ENCODE measurements around the gene TJP3.

The TJP3 gene

DNA sequence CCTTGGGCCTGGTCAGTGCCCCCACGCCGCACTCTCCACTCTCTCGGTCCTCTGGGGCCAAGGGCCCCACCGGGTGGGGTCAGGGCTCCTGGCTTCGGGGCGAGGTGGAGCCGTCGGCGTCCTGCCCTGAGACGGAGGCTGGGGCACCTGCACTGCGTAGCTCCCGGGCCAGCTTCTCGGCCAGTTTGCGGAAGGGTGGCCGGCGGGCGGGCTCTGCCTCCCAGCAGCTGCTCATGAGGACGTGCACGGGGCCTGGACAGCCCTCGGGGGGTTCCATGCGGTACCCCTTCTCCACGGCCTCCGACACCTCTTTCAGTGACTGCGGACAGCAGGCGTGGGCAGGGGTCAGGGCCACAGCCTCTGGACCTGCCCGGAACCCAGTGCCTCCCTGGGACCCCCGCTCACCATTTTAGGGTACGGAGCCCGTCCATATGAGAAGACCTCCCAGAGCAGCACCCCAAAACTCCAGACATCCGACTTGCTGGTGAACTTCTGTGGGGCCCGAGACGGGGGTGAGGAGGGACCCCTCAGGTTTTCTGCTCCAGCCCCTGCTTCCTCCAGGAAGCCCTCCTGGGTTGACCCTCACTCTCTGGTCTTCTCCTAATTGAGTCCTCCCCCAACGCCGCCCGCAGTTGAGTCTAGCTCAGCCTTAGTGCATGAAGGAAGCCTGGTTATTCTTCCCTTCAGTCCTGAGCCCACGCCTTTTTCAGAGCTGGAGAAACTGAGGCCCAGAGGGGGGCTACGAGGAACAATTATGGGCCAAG, 70.1 kb downstream of the TJP3 start:
- peaks cover 18% of the 10 kb centered on the region; the same call in 1 of the 2 replicates for H3K9me3 ChIP-seq (ENCODE audit: control insufficient read depth, insufficient read depth, low read length)
- TF ChIP-seq EZH2phosphoT487 (IDR thresholded peaks at IDR 0.05; ENCODE audit: borderline replicate concordance, low read length) = no peak
- TF ChIP-seq, protein P1, sequence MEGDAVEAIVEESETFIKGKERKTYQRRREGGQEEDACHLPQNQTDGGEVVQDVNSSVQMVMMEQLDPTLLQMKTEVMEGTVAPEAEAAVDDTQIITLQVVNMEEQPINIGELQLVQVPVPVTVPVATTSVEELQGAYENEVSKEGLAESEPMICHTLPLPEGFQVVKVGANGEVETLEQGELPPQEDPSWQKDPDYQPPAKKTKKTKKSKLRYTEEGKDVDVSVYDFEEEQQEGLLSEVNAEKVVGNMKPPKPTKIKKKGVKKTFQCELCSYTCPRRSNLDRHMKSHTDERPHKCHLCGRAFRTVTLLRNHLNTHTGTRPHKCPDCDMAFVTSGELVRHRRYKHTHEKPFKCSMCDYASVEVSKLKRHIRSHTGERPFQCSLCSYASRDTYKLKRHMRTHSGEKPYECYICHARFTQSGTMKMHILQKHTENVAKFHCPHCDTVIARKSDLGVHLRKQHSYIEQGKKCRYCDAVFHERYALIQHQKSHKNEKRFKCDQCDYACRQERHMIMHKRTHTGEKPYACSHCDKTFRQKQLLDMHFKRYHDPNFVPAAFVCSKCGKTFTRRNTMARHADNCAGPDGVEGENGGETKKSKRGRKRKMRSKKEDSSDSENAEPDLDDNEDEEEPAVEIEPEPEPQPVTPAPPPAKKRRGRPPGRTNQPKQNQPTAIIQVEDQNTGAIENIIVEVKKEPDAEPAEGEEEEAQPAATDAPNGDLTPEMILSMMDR (IDR thresholded peaks at IDR 0.05; ENCODE audit: low read depth, low read length, poor library complexity, severe bottlenecking) = no peak
- no peaks in the 10 kb centered on the region for H3K4me1 ChIP-seq (ENCODE audit: control insufficient read depth, low read length)
- no peak overlapping the region for H3K27ac ChIP-seq (ENCODE audit: low read depth, low read length)
- no peak overlapping the region for H3K4me3 ChIP-seq (ENCODE audit: low read length)
- H3F3A ChIP-seq (ENCODE audit: control insufficient read depth, insufficient read depth) = no peaks in the 10 kb centered on the region
- no peaks in the 10 kb centered on the region for H3K9me2 ChIP-seq (replicated peaks; ENCODE audit: control insufficient read depth, low read length)
- no peaks in the 10 kb centered on the region for H3K27me3 ChIP-seq (ENCODE audit: control insufficient read depth, low read length)
- no peaks in the 10 kb centered on the region; the same call in 1 of the 2 replicates for H4K20me1 ChIP-seq (ENCODE audit: control insufficient read depth, insufficient read depth, low read depth, low read length)
- H3K79me2 ChIP-seq (ENCODE audit: control insufficient read depth, low read length) = no peaks in the 10 kb centered on the region
- no peaks in the 10 kb centered on the region for H3K36me3 ChIP-seq (ENCODE audit: control insufficient read depth, low read length)
- H3K4me2 ChIP-seq (ENCODE audit: low read length) = no peak overlapping the region

DNA sequence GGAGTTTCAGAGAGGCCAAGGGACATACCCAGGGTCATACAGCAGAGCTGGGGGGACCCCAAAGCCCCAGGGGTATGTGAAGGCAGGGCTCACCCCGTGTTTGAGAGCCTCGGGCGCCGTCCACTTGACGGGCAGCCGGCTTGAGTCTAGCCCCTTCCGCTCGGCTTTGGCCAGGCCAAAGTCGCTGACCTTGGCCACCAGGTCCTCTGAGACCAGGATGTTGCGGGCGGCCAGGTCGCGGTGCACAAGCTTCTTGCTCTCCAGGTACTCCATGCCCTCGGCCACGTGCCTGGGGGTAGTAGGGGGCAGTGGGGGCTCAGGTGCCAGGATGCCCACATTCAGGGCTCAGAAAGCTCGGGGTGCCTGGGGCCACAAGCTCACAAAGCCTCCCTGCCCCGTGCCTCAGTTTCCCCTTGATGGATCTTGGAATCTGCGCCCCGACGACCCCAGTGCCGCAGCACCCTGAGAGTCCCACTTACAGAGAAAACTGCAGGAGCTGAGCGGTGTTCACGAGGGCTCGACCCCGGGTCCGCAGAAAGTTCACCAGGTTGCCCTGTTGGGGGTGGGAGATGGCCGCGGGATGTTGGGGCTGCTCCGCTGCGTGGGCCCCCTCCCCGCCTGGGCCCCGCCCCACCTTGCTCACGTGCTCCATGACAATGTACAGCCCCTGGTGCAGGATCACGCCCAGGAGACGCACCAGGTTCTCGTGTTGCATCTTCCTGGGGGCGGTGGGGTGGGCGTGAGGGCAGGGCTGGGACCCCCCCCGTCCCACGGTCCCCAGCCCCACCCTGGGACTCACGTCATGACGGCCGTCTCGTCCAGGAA, 70.9 kb downstream of the TJP3 start:
- peaks cover 18% of the 10 kb centered on the region; the same call in 1 of the 2 replicates for H3K9me3 ChIP-seq (ENCODE audit: control insufficient read depth, insufficient read depth, low read length)
- H3K4me3 ChIP-seq (ENCODE audit: low read length) = no peak overlapping the region
- TF ChIP-seq, protein P1 (IDR thresholded peaks at IDR 0.05; ENCODE audit: low read depth, low read length, poor library complexity, severe bottlenecking) = no peak
- TF ChIP-seq EZH2phosphoT487 (IDR thresholded peaks at IDR 0.05; ENCODE audit: borderline replicate concordance, low read length) = no peak

DNA sequence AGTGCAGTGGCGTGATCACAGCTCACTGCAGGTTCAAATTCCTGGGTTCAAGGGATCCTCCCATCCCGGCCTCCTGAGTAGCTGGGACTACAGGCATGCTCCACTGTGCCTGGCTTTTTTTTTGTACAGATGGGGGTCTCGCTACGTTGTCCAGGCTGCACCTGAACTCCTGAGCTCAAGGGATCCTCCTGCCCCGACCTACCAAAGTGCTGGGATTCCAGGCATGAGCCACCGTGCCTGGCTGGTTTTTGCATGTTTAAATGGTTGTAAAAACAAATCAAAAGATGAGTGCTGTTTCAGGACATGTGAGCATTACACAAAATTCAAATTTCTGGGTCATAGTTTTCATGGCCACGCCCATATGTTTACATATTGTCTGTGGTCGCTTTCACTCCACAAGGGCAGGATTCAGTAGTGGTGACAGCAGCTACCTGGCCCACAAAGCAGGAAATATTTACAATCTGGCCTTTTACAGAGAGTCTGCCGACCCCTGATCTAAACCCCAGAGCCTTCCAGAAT, 72.7 kb downstream of the TJP3 start:
- no peak overlapping the region for H3K4me2 ChIP-seq (ENCODE audit: low read length)
- TF ChIP-seq, protein P1 (IDR thresholded peaks at IDR 0.05; ENCODE audit: low read depth, low read length, poor library complexity, severe bottlenecking) = no peak
- no peak for TF ChIP-seq EZH2phosphoT487 (IDR thresholded peaks at IDR 0.05; ENCODE audit: borderline replicate concordance, low read length)
- H3K9me3 ChIP-seq (ENCODE audit: control insufficient read depth, insufficient read depth, low read length) = peaks cover 18% of the 10 kb centered on the region; the same call in 1 of the 2 replicates
- no peaks in the 10 kb centered on the region for H3F3A ChIP-seq (ENCODE audit: control insufficient read depth, insufficient read depth)
- no peaks in the 10 kb centered on the region; the same call in 1 of the 2 replicates for H4K20me1 ChIP-seq (ENCODE audit: control insufficient read depth, insufficient read depth, low read depth, low read length)
- no peak overlapping the region for H3K27ac ChIP-seq (ENCODE audit: low read depth, low read length)
- H3K4me1 ChIP-seq (ENCODE audit: control insufficient read depth, low read length) = no peaks in the 10 kb centered on the region
- peaks cover 10% of the 10 kb centered on the region; the same call in 1 of the 2 replicates for H3K27me3 ChIP-seq (ENCODE audit: control insufficient read depth, low read length)
- no peak overlapping the region for H3K4me3 ChIP-seq (ENCODE audit: low read length)
- no peaks in the 10 kb centered on the region for H3K36me3 ChIP-seq (ENCODE audit: control insufficient read depth, low read length)
- H3K79me2 ChIP-seq (ENCODE audit: control insufficient read depth, low read length) = no peaks in the 10 kb centered on the region
- no peaks in the 10 kb centered on the region for H3K9me2 ChIP-seq (replicated peaks; ENCODE audit: control insufficient read depth, low read length)

More for the DNA sequence above, 70.9 kb downstream of the TJP3 start:
- Histone ChIP-seq H3F3A (ENCODE audit: control insufficient read depth, insufficient read depth) (no peaks in the 10 kb centered on the region), H3K27ac (ENCODE audit: low read depth, low read length) (no peak overlapping the region), H3K36me3 (ENCODE audit: control insufficient read depth, low read length) (no peaks in the 10 kb centered on the region), H3K4me1 (ENCODE audit: control insufficient read depth, low read length) (no peaks in the 10 kb centered on the region), H3K79me2 (ENCODE audit: control insufficient read depth, low read length) (no peaks in the 10 kb centered on the region), H3K9me2 (replicated peaks; ENCODE audit: control insufficient read depth, low read length) (no peaks in the 10 kb centered on the region), H3K4me2 (ENCODE audit: low read length) (no peak overlapping the region), H3K27me3 (ENCODE audit: control insufficient read depth, low read length) (no peaks in the 10 kb centered on the region), H4K20me1 (ENCODE audit: control insufficient read depth, insufficient read depth, low read depth, low read length) (no peaks in the 10 kb centered on the region; the same call in 1 of the 2 replicates)

All from DOHH2 (cell line).